C4-2B (cell line): ENCODE data around the gene CYB5R3.

Source experiments
- CTCF ChIP-seq: fragments of 450-650 bp; conservative IDR thresholded peaks from 2 replicates; pipeline ENCODE4 v1.5.1; 2017; ENCODE audit warnings: mild to moderate bottlenecking
- ZFX ChIP-seq: fragments of 450-650 bp; IDR thresholded peaks from 2 replicates; pipeline ENCODE4 v1.6.1; 2017

DNA sequence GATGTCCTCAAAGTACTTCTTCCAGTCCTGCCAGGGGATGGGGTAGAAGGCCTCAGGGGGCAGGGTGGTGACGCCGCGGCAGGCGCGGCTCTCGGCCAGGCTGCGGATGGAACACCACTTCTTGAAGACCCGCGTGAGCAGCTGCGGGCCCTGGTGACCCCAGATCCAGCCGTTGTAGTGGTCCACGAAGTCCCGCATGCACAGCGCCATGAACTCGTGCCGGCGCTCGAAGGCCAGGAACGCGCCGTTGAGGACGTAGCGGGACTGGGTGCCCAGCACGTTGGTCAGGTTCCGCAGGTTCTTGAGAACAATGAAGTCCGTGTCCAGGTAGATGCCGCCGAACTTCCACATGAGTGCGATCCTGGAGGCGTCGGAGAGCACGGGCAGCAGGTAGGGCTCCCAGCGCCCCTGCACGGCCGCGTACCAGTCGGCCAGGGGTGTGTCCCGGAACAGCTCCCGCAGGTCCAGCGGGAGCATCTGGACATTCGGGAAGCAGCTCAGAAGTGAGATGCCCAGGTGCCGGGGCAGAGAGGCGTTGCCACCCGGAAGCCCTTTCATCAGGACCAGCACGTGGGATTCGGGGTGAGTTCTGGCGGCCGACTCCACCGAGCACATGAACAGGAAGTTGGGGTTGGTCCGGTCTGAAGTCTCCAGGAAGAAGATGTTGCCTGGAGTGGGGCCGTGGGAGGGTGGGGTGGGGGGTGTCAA lies 44.0 kb upstream of the CYB5R3 start:
- TF ChIP-seq CTCF (no peak), ZFX (no peak)
